Measurements from ENCODE around the gene AKNAD1. TPM values are rescaled to one million over a fixed set of nuclear protein-coding genes. Genes with fewer than 3 reads are reported as not detected.

Gene AKNAD1
- total RNA-seq, 4 donors from 2014 or later = 2.2 to 6.5 (median 2.7) TPM; not detected in 1

DNA sequence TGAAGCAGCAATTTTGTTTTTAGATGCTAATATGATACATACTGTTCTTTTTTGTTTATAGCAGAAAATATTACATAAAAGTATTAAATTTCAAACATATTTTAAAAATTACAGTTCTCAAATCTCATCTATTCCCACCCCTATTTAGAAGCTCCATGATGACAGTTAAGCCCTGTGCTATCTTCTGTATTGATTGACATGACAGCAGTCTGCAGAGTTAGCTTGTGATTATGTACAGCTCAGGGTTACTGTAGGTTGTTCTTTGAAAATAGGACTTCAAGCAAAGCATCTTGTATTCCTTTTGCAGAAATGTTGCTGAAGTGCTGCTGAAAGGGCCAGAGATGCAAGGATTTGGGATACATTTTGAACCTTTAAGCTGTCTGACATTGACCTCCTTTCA is 28.1 kb upstream of the AKNAD1 start:
- Histone ChIP-seq H3K36me3 (no peaks in the 10 kb centered on the region), H3K27me3 (no peaks in the 10 kb centered on the region), H3K9me3 (no peaks in the 10 kb centered on the region), H3K4me1 (peaks cover 44% of the 10 kb centered on the region), H3K4me3 (no peak overlapping the region), H3K27ac (no peak overlapping the region)
- TF ChIP-seq EP300 (IDR thresholded peaks at IDR 0.05) = no peak
- no peak for TF ChIP-seq POLR2AphosphoS5 (IDR thresholded peaks at IDR 0.05)
- no peak for TF ChIP-seq POLR2A (IDR thresholded peaks at IDR 0.05)
- TF ChIP-seq, protein P1, sequence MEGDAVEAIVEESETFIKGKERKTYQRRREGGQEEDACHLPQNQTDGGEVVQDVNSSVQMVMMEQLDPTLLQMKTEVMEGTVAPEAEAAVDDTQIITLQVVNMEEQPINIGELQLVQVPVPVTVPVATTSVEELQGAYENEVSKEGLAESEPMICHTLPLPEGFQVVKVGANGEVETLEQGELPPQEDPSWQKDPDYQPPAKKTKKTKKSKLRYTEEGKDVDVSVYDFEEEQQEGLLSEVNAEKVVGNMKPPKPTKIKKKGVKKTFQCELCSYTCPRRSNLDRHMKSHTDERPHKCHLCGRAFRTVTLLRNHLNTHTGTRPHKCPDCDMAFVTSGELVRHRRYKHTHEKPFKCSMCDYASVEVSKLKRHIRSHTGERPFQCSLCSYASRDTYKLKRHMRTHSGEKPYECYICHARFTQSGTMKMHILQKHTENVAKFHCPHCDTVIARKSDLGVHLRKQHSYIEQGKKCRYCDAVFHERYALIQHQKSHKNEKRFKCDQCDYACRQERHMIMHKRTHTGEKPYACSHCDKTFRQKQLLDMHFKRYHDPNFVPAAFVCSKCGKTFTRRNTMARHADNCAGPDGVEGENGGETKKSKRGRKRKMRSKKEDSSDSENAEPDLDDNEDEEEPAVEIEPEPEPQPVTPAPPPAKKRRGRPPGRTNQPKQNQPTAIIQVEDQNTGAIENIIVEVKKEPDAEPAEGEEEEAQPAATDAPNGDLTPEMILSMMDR (IDR thresholded peaks at IDR 0.05) = no peak
- no peak for DNase-seq (ENCODE audit: low spot score in 2 of 2)

DNA sequence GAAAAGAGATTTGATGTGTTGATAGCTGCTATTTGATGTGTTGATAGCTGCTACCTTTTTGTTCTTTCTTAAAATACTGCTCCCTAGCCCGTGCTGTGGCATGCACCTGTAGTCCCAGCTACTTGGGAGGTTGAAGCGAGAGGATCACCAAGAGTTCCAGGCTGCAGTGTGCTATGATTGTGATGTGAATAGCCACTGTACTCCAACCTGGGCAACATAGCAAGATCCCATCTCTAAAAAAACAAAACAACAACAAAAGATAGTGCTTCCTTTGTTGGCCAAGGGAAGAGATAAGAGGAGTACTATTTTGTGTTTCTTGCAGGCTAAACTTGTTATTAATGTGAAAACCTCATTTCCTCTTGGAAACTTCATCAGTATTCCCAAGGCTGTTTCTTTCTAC is 25.9 kb upstream of the AKNAD1 start:
- H3K27ac ChIP-seq = no peak overlapping the region
- H3K27me3 ChIP-seq = no peaks in the 10 kb centered on the region
- no peaks in the 10 kb centered on the region for H3K36me3 ChIP-seq
- WGBS = 98% methylated on average over 2 of the region's 2 CpGs
- peaks cover 38% of the 10 kb centered on the region for H3K4me1 ChIP-seq
- H3K9me3 ChIP-seq = no peaks in the 10 kb centered on the region
- DNase-seq (ENCODE audit: low spot score in 2 of 2) = no peak
- TF ChIP-seq EP300 (IDR thresholded peaks at IDR 0.05) (no peak), POLR2A (IDR thresholded peaks at IDR 0.05) (no peak), POLR2AphosphoS5 (IDR thresholded peaks at IDR 0.05) (no peak)
- TF ChIP-seq, protein P1 (IDR thresholded peaks at IDR 0.05) = no peak
- no peak overlapping the region for H3K4me3 ChIP-seq

DNA sequence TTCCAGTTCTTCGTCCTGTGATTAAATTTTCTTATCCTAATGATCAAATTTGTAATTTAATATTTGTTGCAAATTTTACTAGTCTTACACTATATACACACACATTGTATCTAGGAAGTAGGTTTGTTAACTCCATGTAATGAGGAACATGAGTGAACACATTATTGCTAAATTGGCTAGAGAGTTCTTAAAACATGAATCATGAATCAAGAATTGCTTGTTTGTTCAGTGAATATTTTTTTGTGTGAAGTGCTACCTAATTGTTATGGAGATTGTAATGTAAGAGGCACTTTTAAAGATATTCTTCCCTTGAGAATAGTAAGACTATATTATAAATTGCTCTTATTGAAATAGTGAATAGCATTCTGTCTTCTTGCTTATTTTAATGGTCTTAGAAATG is 24.5 kb upstream of the AKNAD1 start:
- TF ChIP-seq POLR2A (IDR thresholded peaks at IDR 0.05) (no peak), POLR2AphosphoS5 (IDR thresholded peaks at IDR 0.05) (no peak), EP300 (IDR thresholded peaks at IDR 0.05) (no peak)
- TF ChIP-seq, protein P1 (IDR thresholded peaks at IDR 0.05) = no peak
- H3K4me3 ChIP-seq = no peak overlapping the region
- WGBS = 56% methylated on average over 1 of the region's 1 CpG
- DNase-seq (ENCODE audit: low spot score in 2 of 2) = no peak
- H3K4me1 ChIP-seq = peaks cover 28% of the 10 kb centered on the region
- peak overlapping the region; percentile 23 for H3K27ac ChIP-seq
- no peaks in the 10 kb centered on the region for H3K9me3 ChIP-seq
- H3K27me3 ChIP-seq = no peaks in the 10 kb centered on the region
- no peaks in the 10 kb centered on the region for H3K36me3 ChIP-seq

DNA sequence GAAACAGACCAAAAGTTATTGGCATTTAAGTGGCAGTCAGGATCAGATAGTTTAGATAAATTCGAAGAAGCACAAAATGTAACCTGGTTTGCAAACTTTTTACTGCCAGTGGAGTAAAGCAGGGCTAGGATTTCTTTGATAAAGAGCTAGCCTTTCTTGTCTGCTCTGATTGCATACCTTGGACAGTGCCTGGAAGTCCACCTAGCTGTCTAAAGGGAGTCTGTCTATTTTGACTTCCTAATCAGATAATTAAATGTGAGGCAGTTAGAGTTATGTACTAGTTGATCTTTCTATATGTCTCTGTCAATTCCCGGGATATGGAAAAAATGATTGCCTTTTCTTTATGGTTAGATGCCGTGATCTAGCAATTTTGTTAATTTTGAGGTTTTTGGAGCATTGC is 24.0 kb upstream of the AKNAD1 start:
- Histone ChIP-seq H3K27ac (peak overlapping the region; percentile 23), H3K27me3 (no peaks in the 10 kb centered on the region), H3K4me1 (peaks cover 27% of the 10 kb centered on the region), H3K9me3 (no peaks in the 10 kb centered on the region), H3K36me3 (no peaks in the 10 kb centered on the region), H3K4me3 (no peak overlapping the region)
- TF ChIP-seq, protein P1 (IDR thresholded peaks at IDR 0.05) = no peak
- no peak for TF ChIP-seq POLR2A (IDR thresholded peaks at IDR 0.05)
- no peak for TF ChIP-seq POLR2AphosphoS5 (IDR thresholded peaks at IDR 0.05)
- TF ChIP-seq EP300 (IDR thresholded peaks at IDR 0.05) = no peak
- WGBS = 56% methylated on average over 3 of the region's 3 CpGs
- no peak for DNase-seq (ENCODE audit: low spot score in 2 of 2)

DNA sequence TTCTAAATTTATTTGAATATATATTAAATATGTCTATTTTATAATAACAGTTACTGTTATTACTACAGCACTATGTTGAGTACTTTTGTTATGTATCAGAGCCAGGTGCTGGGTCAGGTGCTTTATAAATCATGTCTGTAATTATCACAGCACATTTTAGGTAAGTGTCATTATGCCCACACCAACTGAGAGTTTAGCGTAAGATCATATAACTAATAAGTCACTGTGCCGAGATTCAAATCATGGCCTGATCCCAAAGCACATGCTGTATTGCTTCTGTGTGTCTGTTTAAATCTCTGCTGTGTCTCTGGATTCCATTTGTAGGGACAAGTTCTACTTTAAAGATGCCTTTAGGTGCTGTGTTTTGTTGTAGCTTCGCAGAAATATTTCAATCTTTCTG is 21.8 kb upstream of the AKNAD1 start:
- 42% methylated on average over 3 of the region's 3 CpGs for WGBS
- Histone ChIP-seq H3K36me3 (no peaks in the 10 kb centered on the region), H3K4me3 (peak overlapping the region; percentile 76), H3K4me1 (peaks cover 23% of the 10 kb centered on the region), H3K27ac (peak overlapping the region; percentile 88), H3K27me3 (no peaks in the 10 kb centered on the region), H3K9me3 (no peaks in the 10 kb centered on the region)
- TF ChIP-seq POLR2A (IDR thresholded peaks at IDR 0.05) (no peak), EP300 (IDR thresholded peaks at IDR 0.05) (no peak), POLR2AphosphoS5 (IDR thresholded peaks at IDR 0.05) (no peak)
- TF ChIP-seq, protein P1 (IDR thresholded peaks at IDR 0.05) = no peak
- DNase-seq (ENCODE audit: low spot score in 2 of 2) = no peak

Measured in suprapubic skin (tissue), 4 donors.